Panc1 (cell line): ENCODE results near the gene UBE2L3. TPM values are rescaled to one million over a fixed set of nuclear protein-coding genes. Genes with fewer than 3 reads are reported as not detected.

Experiments
- ATAC-seq: fragments of 200-7000 bp; cut with Tn5 transposase; 2 replicates; pipeline ENCODE4 v1.9.1; 2020; ENCODE audit warnings: mild to moderate bottlenecking, moderate library complexity
- BruUV-seq: library from RNA; stranded (reverse); fragments of 400-500 nt; replicated peaks from 2 replicates; lab custom pipeline; 2021; lab: Mats Ljungman, UMichigan
- CTCF ChIA-PET: fragments of 300-600 bp; sonication (Branson Sonifier 250); formaldehyde crosslinking; loops from one replicate; lab custom pipeline; 2022; ENCODE audit warnings: antibody characterized with exemption; lab: Charles Lee
- POLR2A ChIA-PET: fragments of 300-600 bp; sonication (Branson Sonifier 250); formaldehyde crosslinking; loops from one replicate; lab custom pipeline; 2022; ENCODE audit warnings: antibody characterized with exemption; lab: Charles Lee
- DNase-seq: peaks from one replicate; pipeline ENCODE4 v3.0.0-alpha.2; 2010; ENCODE audit warnings: low read depth, low spot score
- H3K27ac ChIP-seq: 2 replicates; pipeline ENCODE4 v1.5.1; 2011; ENCODE audit warnings: mild to moderate bottlenecking, low read length, inconsistent platforms
- H3K27me3 ChIP-seq: fragments of 200-500 bp; sonication (Bioruptor generic); 2 replicates; pipeline ENCODE4 v1.6.0; 2014; ENCODE audit warnings: low read length, inconsistent platforms; ENCODE audit not compliant: control insufficient read depth, insufficient read depth
- H3K36me3 ChIP-seq: fragments of 200-500 bp; sonication (Bioruptor generic); 2 replicates; pipeline ENCODE4 v1.5.1; 2014; ENCODE audit warnings: inconsistent platforms, mild to moderate bottlenecking, low read length, moderate library complexity; ENCODE audit not compliant: control insufficient read depth, insufficient read depth
- H3K4me1 ChIP-seq: 2 replicates; pipeline ENCODE4 v1.5.1; 2011; ENCODE audit warnings: inconsistent platforms, mild to moderate bottlenecking, low read length, moderate library complexity; ENCODE audit not compliant: control insufficient read depth, insufficient read depth
- H3K4me3 ChIP-seq, 2 experiments: 2 replicates each; pipeline ENCODE4 v1.5.1; 2011 to 2012; ENCODE audit warnings: low read depth in 2 of 2, low read length in 2 of 2, mild to moderate bottlenecking in 2 of 2, inconsistent platforms in 1 of 2, moderate library complexity in 1 of 2
- H3K9me3 ChIP-seq: fragments of 200-500 bp; sonication (Bioruptor generic); 2 replicates; pipeline ENCODE4 v1.5.1; 2014; ENCODE audit warnings: low read depth, mild to moderate bottlenecking, inconsistent platforms, low read length, moderate library complexity; ENCODE audit not compliant: control insufficient read depth, insufficient read depth
- CTCF ChIP-seq: fragments of 450-650 bp; IDR thresholded peaks from 2 replicates; pipeline ENCODE4 v1.5.1; 2017; ENCODE audit warnings: mild to moderate bottlenecking
- POLR2AphosphoS5 ChIP-seq: IDR thresholded peaks from 2 replicates; pipeline ENCODE4 v1.6.1; 2012; ENCODE audit warnings: mild to moderate bottlenecking, low read depth, low read length, moderate library complexity
- REST ChIP-seq, 2 experiments: IDR thresholded peaks; 2 replicates each; pipeline ENCODE4 v1.6.1; 2011 to 2012; ENCODE audit warnings: low read depth in 2 of 2, control low read depth in 1 of 2, low read length in 1 of 2, mild to moderate bottlenecking in 1 of 2, moderate library complexity in 1 of 2; ENCODE audit not compliant: insufficient read depth in 1 of 2
- SIN3A ChIP-seq: IDR thresholded peaks from 2 replicates; pipeline ENCODE4 v1.6.1; 2012; ENCODE audit warnings: low read depth, mild to moderate bottlenecking, low read length, moderate library complexity, borderline replicate concordance; ENCODE audit not compliant: insufficient read depth
- TCF7L2 ChIP-seq: IDR thresholded peaks from 2 replicates; pipeline ENCODE4 v1.6.1; 2011; ENCODE audit warnings: mild to moderate bottlenecking, low read depth, low read length, inconsistent platforms
- in situ Hi-C: cut with HindIII; loops from 2 replicates; pipeline ENCODE4 v1.10.0; 2016; ENCODE audit warnings: low sequenced_read_pairs, low pct_unique_long_range_greater_than_20kb
- intact Hi-C: fragments of 100-400 bp; cut with micrococcal nuclease; formaldehyde crosslinking; loops from one replicate; pipeline ENCODE4 v1.10.0; 2022; ENCODE audit not compliant: unreplicated experiment
- total RNA-seq: library from RNA; stranded (reverse); gene quantifications from one replicate; pipeline ENCODE4 v1.2.1, GENCODE V29; 2021; ENCODE audit not compliant: unreplicated experiment

UBE2L3 gene
- total RNA-seq, 1 experiment from 2014 or later, result 51.1 TPM

- Histone ChIP-seq H3K27ac (peak overlapping the region; percentile 89), H3K9me3 (no peaks in the 10 kb centered on the region), H3K36me3 (no peaks in the 10 kb centered on the region), H3K4me1 (peaks cover 2% of the 10 kb centered on the region), H3K4me3 (peak overlapping the region; percentile 62 to 64), H3K27me3 (no peaks in the 10 kb centered on the region)
- no peak for DNase-seq
- in situ Hi-C loops, result no loop called here
- no peak for TF ChIP-seq REST (IDR thresholded peaks at IDR 0.05; ENCODE audit: insufficient read depth in 1 of 2, low read depth in 2 of 2, low read length in 1 of 2)
- TF ChIP-seq SIN3A, result peak; percentile 67; the same call in 1 of the 2 replicates
- TF ChIP-seq CTCF, result no peak
- TF ChIP-seq POLR2AphosphoS5, result peak; percentile 69
- no peak for TF ChIP-seq TCF7L2
- intact Hi-C loops, result no loop called here
- BruUV-seq, result no TSS peak
- ChIA-PET CTCF (no interaction called here), POLR2A (no interaction called here)
- ATAC-seq, result peak; percentile 94
These were observed 90.0 kb downstream of the UBE2L3 start for GRCh38 chr22:21657360-21658032.

GRCh38 chr22:21659864-21660525 is 92.5 kb downstream of the UBE2L3 start:
- Histone ChIP-seq H3K4me1 (peaks cover 2% of the 10 kb centered on the region), H3K27ac (no peak overlapping the region), H3K9me3 (no peaks in the 10 kb centered on the region), H3K27me3 (no peaks in the 10 kb centered on the region), H3K36me3 (no peaks in the 10 kb centered on the region), H3K4me3 (no peak overlapping the region)
- TSS peak; percentile 46 for BruUV-seq
- DNase-seq, result no peak
- no peak for TF ChIP-seq TCF7L2
- no peak for TF ChIP-seq REST (IDR thresholded peaks at IDR 0.05; ENCODE audit: insufficient read depth in 1 of 2, low read depth in 2 of 2, low read length in 1 of 2)
- no peak for TF ChIP-seq CTCF
- TF ChIP-seq SIN3A, result no peak
- no peak for TF ChIP-seq POLR2AphosphoS5
- intact Hi-C loops (no loop called here), in situ Hi-C loops (no loop called here)
- ATAC-seq, result no peak
- ChIA-PET POLR2A (interaction anchor here (0.7 kb wide), 1 partner anchor 10 kb away, joined by 4 read pairs; no protein-coding TSS in a partner anchor), CTCF (no interaction called here)
